Tibial nerve (tissue), 4 donors: ENCODE results near the gene MDFIC2. TPM values are rescaled to one million over a fixed set of nuclear protein-coding genes. Genes with fewer than 3 reads are reported as not detected.

ENCODE experiments used
- DNase-seq, 2 donors: peaks; one replicate each; pipeline ENCODE4 v3.0.0-alpha.2; 2019; ENCODE audit warnings: low spot score in 2 of 2
- H3K27ac ChIP-seq, 4 donors: fragments of 200-600 bp; sonication (generic) in 3 of 4; one replicate each; pipeline ENCODE4 v1.5.1; 2017 to 2019; ENCODE audit warnings: mild to moderate bottlenecking in 1 of 4
- H3K27me3 ChIP-seq, 2 donors: fragments of 200-600 bp; sonication (generic) in 1 of 2; one replicate each; pipeline versions ENCODE4 v1.5.1 to v1.6.0; 2017 to 2019
- H3K36me3 ChIP-seq, 3 donors: fragments of 200-600 bp; sonication (generic); one replicate each; pipeline ENCODE4 v1.5.1; 2018 to 2019
- H3K4me1 ChIP-seq, 4 donors: fragments of 200-600 bp; sonication (generic) in 3 of 4; one replicate each; pipeline ENCODE4 v1.5.1; 2017 to 2019
- H3K4me3 ChIP-seq, 4 donors: fragments of 200-600 bp; sonication (generic) in 3 of 4; one replicate each; pipeline ENCODE4 v1.5.1; 2017 to 2019; ENCODE audit warnings: mild to moderate bottlenecking in 1 of 4, moderate library complexity in 1 of 4
- H3K9me3 ChIP-seq, 4 donors: fragments of 200-600 bp; sonication (generic) in 3 of 4; one replicate each; pipeline ENCODE4 v1.5.1; 2017 to 2019
- CTCF ChIP-seq, 5 experiments: fragments of 200-600 bp in 3 of 5; fragments of 450-650 bp in 2 of 5; sonication (generic) in 3 of 5; IDR thresholded peaks; one replicate each; pipeline ENCODE4 v1.5.1; 2016 to 2019; ENCODE audit warnings: antibody characterized with exemption in 5 of 5, mild to moderate bottlenecking in 3 of 5, moderate library complexity in 2 of 5
- EP300 ChIP-seq, 2 donors: sonication (generic); formaldehyde crosslinking; IDR thresholded peaks; one replicate each; pipeline ENCODE4 v1.6.1; 2017; ENCODE audit warnings: antibody characterized with exemption in 2 of 2, mild to moderate bottlenecking in 1 of 2
- POLR2A ChIP-seq, 2 donors: fragments of 450-650 bp; IDR thresholded peaks; one replicate each; pipeline ENCODE4 v1.6.1; 2017; ENCODE audit warnings: antibody characterized with exemption in 2 of 2, mild to moderate bottlenecking in 2 of 2, moderate library complexity in 2 of 2
- WGBS, 2 donors: methylation state at CpG; one replicate each; pipeline ENCODE4 v1.1.5; 2018; 5-methylcytosine and 5-hydroxymethylcytosine counted together
- total RNA-seq, 4 donors: library from RNA; depleted of rRNA; stranded (reverse); fragments of >200 nt; gene quantifications; one replicate each; pipeline ENCODE4 v1.1.0, GENCODE V29; 2016

Gene MDFIC2
- total RNA-seq, 4 donors from 2014 or later = not detected

- no peak for TF ChIP-seq EP300 (IDR thresholded peaks at IDR 0.05)
- no peak for TF ChIP-seq CTCF (IDR thresholded peaks at IDR 0.05)
- TF ChIP-seq POLR2A (IDR thresholded peaks at IDR 0.05) = no peak
- 74 to 84% methylated on average over 4 of the region's 4 CpGs for WGBS, 2 donors
- Histone ChIP-seq H3K4me3 (no peak overlapping the region), H3K27ac (no peak overlapping the region), H3K27me3 (no peaks in the 10 kb centered on the region), H3K4me1 (peaks cover 0 to 4% (median 0%) of the 10 kb centered on the region in 4 donors), H3K9me3 (no peaks in the 10 kb centered on the region), H3K36me3 (no peaks in the 10 kb centered on the region)
- DNase-seq = no peak
These were observed 136.2 kb downstream of the MDFIC2 start for GRCh38 chr3:70176224-70176623.

GRCh38 chr3:70156808-70157207 lies 155.6 kb downstream of the MDFIC2 start:
- no peak for DNase-seq
- Histone ChIP-seq H3K27ac (no peak overlapping the region), H3K9me3 (no peaks in the 10 kb centered on the region), H3K36me3 (no peaks in the 10 kb centered on the region), H3K27me3 (no peaks in the 10 kb centered on the region), H3K4me3 (no peak overlapping the region), H3K4me1 (no peaks in the 10 kb centered on the region)
- TF ChIP-seq EP300 (IDR thresholded peaks at IDR 0.05) = no peak
- no peak for TF ChIP-seq CTCF (IDR thresholded peaks at IDR 0.05)
- no peak for TF ChIP-seq POLR2A (IDR thresholded peaks at IDR 0.05)
- 93 to 98% methylated on average over 1 of the region's 1 CpG for WGBS, 2 donors

GRCh38 chr3:70150599-70150998 lies 161.8 kb downstream of the MDFIC2 start:
- WGBS, 2 donors = 49 to 55% methylated on average over 3 of the region's 3 CpGs
- TF ChIP-seq EP300 (IDR thresholded peaks at IDR 0.05) (no peak), POLR2A (IDR thresholded peaks at IDR 0.05) (no peak), CTCF (IDR thresholded peaks at IDR 0.05) (no peak)
- DNase-seq = no peak
- Histone ChIP-seq H3K4me1 (no peaks in the 10 kb centered on the region), H3K27ac (no peak overlapping the region), H3K36me3 (no peaks in the 10 kb centered on the region), H3K27me3 (no peaks in the 10 kb centered on the region), H3K4me3 (no peak overlapping the region), H3K9me3 (no peaks in the 10 kb centered on the region)

GRCh38 chr3:70149714-70150400 lies 162.6 kb downstream of the MDFIC2 start:
- H3K4me3 ChIP-seq = no peak overlapping the region
- WGBS, 2 donors = 57 to 61% methylated on average over 4 of the region's 4 CpGs
- H3K27me3 ChIP-seq = no peaks in the 10 kb centered on the region
- no peaks in the 10 kb centered on the region for H3K36me3 ChIP-seq
- H3K4me1 ChIP-seq = no peaks in the 10 kb centered on the region
- DNase-seq = no peak
- TF ChIP-seq CTCF (IDR thresholded peaks at IDR 0.05) (no peak), POLR2A (IDR thresholded peaks at IDR 0.05) (no peak), EP300 (IDR thresholded peaks at IDR 0.05) (no peak)
- H3K27ac ChIP-seq = no peak overlapping the region
- peaks cover 0 to 2% (median 0%) of the 10 kb centered on the region in 4 donors for H3K9me3 ChIP-seq
